K562 (cell line): ENCODE data around the gene METTL25B. TPM values are rescaled to one million over a fixed set of nuclear protein-coding genes. Genes with fewer than 3 reads are reported as not detected.

Experiments
- ATF7 ChIP-seq: fragments of 450-650 bp; IDR thresholded peaks from 2 replicates; pipeline ENCODE4 v1.7.1; 2014; ENCODE audit warnings: mild to moderate bottlenecking, moderate library complexity
- HLTF ChIP-seq: fragments of 450-650 bp; IDR thresholded peaks from 2 replicates; pipeline ENCODE4 v1.6.1; 2016
- KLF16 ChIP-seq: IDR thresholded peaks from 2 replicates; pipeline ENCODE4 v1.6.1; 2016; ENCODE audit warnings: antibody characterized with exemption
- LEF1 ChIP-seq: fragments of 450-650 bp; IDR thresholded peaks from 2 replicates; pipeline ENCODE4 v1.6.1; 2016; ENCODE audit warnings: mild to moderate bottlenecking
- MEF2D ChIP-seq: conservative IDR thresholded peaks from 2 replicates; pipeline ENCODE4 v1.6.1; 2016; ENCODE audit warnings: low read depth, missing genetic modification characterization, missing compliant biosample characterization
- NFIC ChIP-seq: fragments of 450-650 bp; IDR thresholded peaks from 2 replicates; pipeline ENCODE4 v1.6.1; 2017; ENCODE audit warnings: mild to moderate bottlenecking, inconsistent platforms
- NFIX ChIP-seq: fragments of 250-450 bp; sonication (Bioruptor Pico); IDR thresholded peaks from 2 replicates; pipeline ENCODE4 v1.4.0; 2020; ENCODE audit warnings: low read depth, mild to moderate bottlenecking, moderate library complexity
- NRF1 ChIP-seq, 2 experiments: fragments of 450-650 bp; IDR thresholded peaks in 1 of 2; conservative IDR thresholded peaks in 1 of 2; 2 replicates each; pipeline ENCODE4 v1.6.1; 2014; ENCODE audit warnings: mild to moderate bottlenecking in 2 of 2
- PCBP2 ChIP-seq: fragments of 200-400 bp; formaldehyde crosslinking; IDR thresholded peaks from 2 replicates; pipeline ENCODE4 v1.6.1; 2018; ENCODE audit warnings: low read length, low read depth, mild to moderate bottlenecking, moderate library complexity; ENCODE audit not compliant: poor library complexity, severe bottlenecking
- POLR2H ChIP-seq: IDR thresholded peaks from 2 replicates; pipeline ENCODE4 v1.6.1; 2016; ENCODE audit warnings: missing genetic modification characterization, low read depth, mild to moderate bottlenecking, control low read depth, missing compliant biosample characterization, moderate library complexity
- SIN3B ChIP-seq: fragments of 450-650 bp; IDR thresholded peaks from 2 replicates; pipeline ENCODE4 v1.6.1; 2017; ENCODE audit warnings: low read depth, mild to moderate bottlenecking, moderate library complexity
- SMC3 ChIP-seq: conservative IDR thresholded peaks from 2 replicates; pipeline ENCODE4 v1.6.1; 2011; ENCODE audit warnings: low read depth, low read length, improper control_type of control experiment; ENCODE audit not compliant: insufficient read depth
- TFAP4 ChIP-seq: sonication (generic); formaldehyde crosslinking; IDR thresholded peaks from 2 replicates; pipeline ENCODE4 v1.8.0; 2022; ENCODE audit warnings: missing genetic modification reagents, mild to moderate bottlenecking, moderate library complexity, borderline replicate concordance
- ZNF174 ChIP-seq: fragments of 250-450 bp; sonication (Bioruptor Pico); IDR thresholded peaks from 2 replicates; pipeline ENCODE4 v1.4.0; 2020; ENCODE audit warnings: mild to moderate bottlenecking
- ZNF263 ChIP-seq: sonication (generic); formaldehyde crosslinking; IDR thresholded peaks from 2 replicates; pipeline ENCODE4 v1.8.0; 2022; ENCODE audit warnings: mild to moderate bottlenecking, missing genetic modification reagents, borderline replicate concordance
- ZNF740 ChIP-seq, 3 experiments: fragments of 200-800 bp in 1 of 3; sonication (Bioruptor generic) in 1 of 3; sonication (generic) in 1 of 3; formaldehyde crosslinking in 1 of 3; IDR thresholded peaks; 2 replicates each; pipeline versions ENCODE4 v1.6.1 to v1.8.0; 2016 to 2022; ENCODE audit warnings: mild to moderate bottlenecking in 2 of 3, missing compliant biosample characterization in 2 of 3, missing genetic modification characterization in 2 of 3, missing genetic modification reagents in 1 of 3
- polyA plus RNA-seq, 8 experiments: library from polyadenylated mRNA; depleted of rRNA in 4 of 8; stranded (reverse) in 5 of 8; unstranded in 3 of 8; fragments of >200 nt; fragmentation: Nextera tagmentation in 2 of 8; fragmentation: Illumina TruSeq in 1 of 8; extraction: Ambion mirVana in 2 of 8; extraction: Trizol in 1 of 8; gene quantifications; 2 replicates each; pipeline versions ENCODE4 v1.2.1 to v1.2.3, GENCODE V29; 2011 to 2014; ENCODE audit warnings: inconsistent platforms in 1 of 8, missing spikeins in 1 of 8
- total RNA-seq, 7 experiments: library from RNA; depleted of rRNA in 6 of 7; stranded (reverse); fragments of >200 nt in 6 of 7; fragmentation: Illumina TruSeq in 2 of 7; extraction: Trizol in 2 of 7; gene quantifications; 2 replicates each; pipeline versions ENCODE4 v1.2.1 to v1.2.3, GENCODE V29; 2011 to 2021; ENCODE audit warnings: low replicate concordance in 1 of 7
- TF ChIP-seq, protein P1 (sequence below): fragments of 150-350 bp; conservative IDR thresholded peaks from 2 replicates; pipeline ENCODE4 v1.6.1; 2014; ENCODE audit warnings: low read length
- TF ChIP-seq, protein P2 (sequence below): sonication (generic); IDR thresholded peaks from 2 replicates; pipeline ENCODE4 v1.6.1; 2016

Gene METTL25B
- total and polyA plus RNA-seq, 9 of the 15 experiments (the other 6 are each of a cell fraction or from before 2014, with no cell fraction given) = 7.7 to 48.3 (median 33.1) TPM

- TF ChIP-seq ZNF740 (CRISPR knock-in tag; IDR thresholded peaks at IDR 0.05) (peak; percentile 89; the same call in 1 of the 2 replicates), ZNF740 (tag; IDR thresholded peaks at IDR 0.05) (peak in 1 of 2 experiments; percentile 79; a peak in 1 of 4 replicates), SMC3 (peak; percentile 86), ATF7 (peak; percentile 75), ZNF174 (CRISPR knock-in tag) (no peak), NFIX (CRISPR knock-in tag) (no peak), HLTF (0 out of 2 replicates have a peak, but pooled peaks have one; percentile 72), ZNF263 (CRISPR knock-in tag) (peak; percentile 68; the same call in 1 of the 2 replicates), TFAP4 (CRISPR knock-in tag) (peak; percentile 76), SIN3B (0 out of 2 replicates have a peak, but pooled peaks have one; percentile 31), NRF1 (conservative IDR thresholded peaks at IDR 0.05 in 1 of 2, IDR thresholded peaks at IDR 0.05 in 1 of 2) (peak; percentile 22 to 58; a peak in 2 of 4 replicates), POLR2H (tag) (no peak), PCBP2 (no peak), KLF16 (peak; percentile 57), LEF1 (0 out of 2 replicates have a peak, but pooled peaks have one; percentile 27), MEF2D (tag) (no peak), NFIC (no peak)
- TF ChIP-seq, protein P1, sequence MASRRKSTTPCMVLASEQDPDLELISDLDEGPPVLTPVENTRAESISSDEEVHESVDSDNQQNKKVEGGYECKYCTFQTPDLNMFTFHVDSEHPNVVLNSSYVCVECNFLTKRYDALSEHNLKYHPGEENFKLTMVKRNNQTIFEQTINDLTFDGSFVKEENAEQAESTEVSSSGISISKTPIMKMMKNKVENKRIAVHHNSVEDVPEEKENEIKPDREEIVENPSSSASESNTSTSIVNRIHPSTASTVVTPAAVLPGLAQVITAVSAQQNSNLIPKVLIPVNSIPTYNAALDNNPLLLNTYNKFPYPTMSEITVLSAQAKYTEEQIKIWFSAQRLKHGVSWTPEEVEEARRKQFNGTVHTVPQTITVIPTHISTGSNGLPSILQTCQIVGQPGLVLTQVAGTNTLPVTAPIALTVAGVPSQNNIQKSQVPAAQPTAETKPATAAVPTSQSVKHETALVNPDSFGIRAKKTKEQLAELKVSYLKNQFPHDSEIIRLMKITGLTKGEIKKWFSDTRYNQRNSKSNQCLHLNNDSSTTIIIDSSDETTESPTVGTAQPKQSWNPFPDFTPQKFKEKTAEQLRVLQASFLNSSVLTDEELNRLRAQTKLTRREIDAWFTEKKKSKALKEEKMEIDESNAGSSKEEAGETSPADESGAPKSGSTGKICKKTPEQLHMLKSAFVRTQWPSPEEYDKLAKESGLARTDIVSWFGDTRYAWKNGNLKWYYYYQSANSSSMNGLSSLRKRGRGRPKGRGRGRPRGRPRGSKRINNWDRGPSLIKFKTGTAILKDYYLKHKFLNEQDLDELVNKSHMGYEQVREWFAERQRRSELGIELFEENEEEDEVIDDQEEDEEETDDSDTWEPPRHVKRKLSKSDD = 0 out of 2 replicates have a peak, but pooled peaks have one; percentile 35
- TF ChIP-seq, protein P2, sequence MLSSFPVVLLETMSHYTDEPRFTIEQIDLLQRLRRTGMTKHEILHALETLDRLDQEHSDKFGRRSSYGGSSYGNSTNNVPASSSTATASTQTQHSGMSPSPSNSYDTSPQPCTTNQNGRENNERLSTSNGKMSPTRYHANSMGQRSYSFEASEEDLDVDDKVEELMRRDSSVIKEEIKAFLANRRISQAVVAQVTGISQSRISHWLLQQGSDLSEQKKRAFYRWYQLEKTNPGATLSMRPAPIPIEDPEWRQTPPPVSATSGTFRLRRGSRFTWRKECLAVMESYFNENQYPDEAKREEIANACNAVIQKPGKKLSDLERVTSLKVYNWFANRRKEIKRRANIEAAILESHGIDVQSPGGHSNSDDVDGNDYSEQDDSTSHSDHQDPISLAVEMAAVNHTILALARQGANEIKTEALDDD = no peak
Measured at GRCh38 chr1:156705918-156706656, 22.2 kb upstream of the METTL25B start (continued).
